GM20000 (cell line): ENCODE data around the gene IKZF2.

ENCODE experiments used
- DNase-seq: peaks from one replicate; pipeline ENCODE4 v3.0.0; 2012; ENCODE audit warnings: low spot score
- TF ChIP-seq, protein P1 (sequence below): IDR thresholded peaks from 2 replicates; pipeline ENCODE4 v1.5.1; 2012; ENCODE audit warnings: mild to moderate bottlenecking, control low read depth; ENCODE audit errors: extremely low read depth, missing control alignments

Gene IKZF2

DNA sequence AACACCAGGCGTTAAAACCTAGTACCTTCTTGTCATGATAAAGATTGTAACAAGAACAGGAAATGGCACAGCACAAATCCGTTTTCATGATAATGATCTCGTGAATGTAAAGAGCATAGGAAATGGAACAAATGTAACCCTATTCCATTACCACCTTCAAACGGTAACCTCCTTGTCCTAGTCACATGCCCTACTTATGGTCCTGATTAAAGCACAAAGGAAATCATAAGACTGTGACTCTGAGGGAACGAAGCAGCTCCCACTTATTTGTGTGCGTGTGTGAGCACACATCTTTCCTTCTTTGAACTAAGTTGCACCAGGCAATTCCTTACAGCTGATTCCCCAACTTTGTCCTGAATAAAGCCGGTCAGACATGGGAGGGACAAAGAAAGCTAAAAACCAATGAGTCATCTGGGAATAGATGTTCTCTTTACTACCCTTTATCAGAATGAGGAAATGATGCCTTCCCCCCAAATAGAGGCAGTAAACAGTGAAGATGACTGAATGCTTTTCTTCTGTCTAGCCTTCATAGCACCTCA lies 192.6 kb downstream of the IKZF2 start:
- DNase-seq = no peak
- TF ChIP-seq, protein P1, sequence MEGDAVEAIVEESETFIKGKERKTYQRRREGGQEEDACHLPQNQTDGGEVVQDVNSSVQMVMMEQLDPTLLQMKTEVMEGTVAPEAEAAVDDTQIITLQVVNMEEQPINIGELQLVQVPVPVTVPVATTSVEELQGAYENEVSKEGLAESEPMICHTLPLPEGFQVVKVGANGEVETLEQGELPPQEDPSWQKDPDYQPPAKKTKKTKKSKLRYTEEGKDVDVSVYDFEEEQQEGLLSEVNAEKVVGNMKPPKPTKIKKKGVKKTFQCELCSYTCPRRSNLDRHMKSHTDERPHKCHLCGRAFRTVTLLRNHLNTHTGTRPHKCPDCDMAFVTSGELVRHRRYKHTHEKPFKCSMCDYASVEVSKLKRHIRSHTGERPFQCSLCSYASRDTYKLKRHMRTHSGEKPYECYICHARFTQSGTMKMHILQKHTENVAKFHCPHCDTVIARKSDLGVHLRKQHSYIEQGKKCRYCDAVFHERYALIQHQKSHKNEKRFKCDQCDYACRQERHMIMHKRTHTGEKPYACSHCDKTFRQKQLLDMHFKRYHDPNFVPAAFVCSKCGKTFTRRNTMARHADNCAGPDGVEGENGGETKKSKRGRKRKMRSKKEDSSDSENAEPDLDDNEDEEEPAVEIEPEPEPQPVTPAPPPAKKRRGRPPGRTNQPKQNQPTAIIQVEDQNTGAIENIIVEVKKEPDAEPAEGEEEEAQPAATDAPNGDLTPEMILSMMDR = no peak

DNA sequence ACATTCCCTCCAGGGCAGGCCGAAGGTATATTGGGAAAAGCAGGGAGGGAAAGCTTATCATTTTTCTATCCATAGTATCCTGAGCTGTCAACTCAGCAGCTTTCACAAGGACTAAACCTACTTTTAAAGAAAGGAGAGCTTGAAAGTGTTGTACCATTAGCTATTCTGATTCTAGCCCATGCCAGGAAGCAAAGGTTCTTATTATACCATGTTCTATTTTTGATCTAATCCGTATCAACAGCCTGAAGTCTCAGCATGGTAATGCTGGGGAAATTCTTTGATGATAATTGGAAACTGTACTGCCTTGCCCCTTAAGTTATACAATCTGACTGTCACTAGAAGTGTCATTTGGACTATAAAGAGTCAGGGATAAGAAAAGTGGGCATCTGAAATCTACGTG lies 193.3 kb downstream of the IKZF2 start:
- no peak for DNase-seq
- TF ChIP-seq, protein P1 = no peak

DNA sequence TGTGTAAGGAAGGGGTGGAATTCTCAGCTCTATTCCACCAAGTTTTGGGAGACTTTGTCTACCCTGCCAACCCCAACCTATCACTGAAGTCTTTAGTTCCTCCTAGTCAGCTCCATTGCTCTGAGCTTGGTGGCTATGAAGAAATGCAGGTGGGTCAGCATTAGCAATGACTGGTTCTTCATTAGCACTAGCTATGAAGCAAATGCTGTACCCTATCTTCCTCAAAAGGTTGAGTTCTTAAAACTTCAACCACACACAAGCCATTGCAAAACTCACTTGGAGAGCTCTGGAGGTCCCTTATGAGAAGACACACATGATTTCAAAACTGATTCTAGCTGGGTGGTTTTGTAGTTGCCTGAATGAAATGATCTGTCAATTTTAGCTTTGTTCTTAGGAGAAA lies 193.8 kb downstream of the IKZF2 start:
- TF ChIP-seq, protein P1 = no peak
- no peak for DNase-seq

DNA sequence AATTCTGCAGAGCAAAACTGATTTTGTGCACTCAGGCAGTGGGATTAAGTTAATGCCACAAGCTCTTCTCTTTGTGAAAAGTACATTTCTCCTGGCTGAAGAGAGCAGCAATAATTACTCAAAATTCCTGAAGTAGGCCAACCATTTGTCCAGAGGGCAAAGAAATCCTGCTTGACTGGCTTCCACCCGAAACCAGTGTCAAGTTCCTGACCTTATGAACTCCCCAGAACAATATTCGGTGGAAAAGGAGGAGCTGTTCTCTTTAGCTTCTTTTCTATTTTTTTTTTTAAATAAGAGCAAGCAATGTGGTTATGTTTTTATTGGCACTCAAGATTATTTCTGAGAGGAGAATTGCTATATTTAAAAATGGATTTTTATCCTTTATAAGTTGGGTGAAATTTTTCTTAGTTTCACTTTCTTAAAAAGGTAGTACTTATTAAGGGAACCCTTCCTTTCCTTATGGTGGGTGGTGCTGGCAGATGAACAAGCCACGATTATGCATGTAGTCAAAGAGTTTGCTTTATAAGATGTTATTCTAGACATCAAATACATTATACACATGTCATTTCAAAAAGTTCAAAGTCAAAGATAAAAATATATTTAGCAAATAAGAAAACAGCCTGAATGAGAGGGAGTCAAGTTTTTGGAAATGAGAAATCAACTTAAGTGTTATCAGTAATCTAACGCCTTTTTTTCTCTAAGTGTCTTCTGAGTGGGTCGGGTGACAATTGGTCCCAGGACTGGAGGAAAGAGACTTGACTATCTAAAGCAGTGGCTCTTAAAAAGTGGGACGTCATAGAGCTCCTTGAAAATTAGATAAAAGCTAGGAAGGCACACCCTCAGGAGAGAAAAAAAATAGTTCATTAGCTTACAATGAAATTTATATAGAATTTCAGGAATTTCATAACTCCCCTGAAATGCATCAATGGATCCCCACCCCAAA lies 194.5 kb downstream of the IKZF2 start:
- TF ChIP-seq, protein P1 = no peak
- DNase-seq = no peak

DNA sequence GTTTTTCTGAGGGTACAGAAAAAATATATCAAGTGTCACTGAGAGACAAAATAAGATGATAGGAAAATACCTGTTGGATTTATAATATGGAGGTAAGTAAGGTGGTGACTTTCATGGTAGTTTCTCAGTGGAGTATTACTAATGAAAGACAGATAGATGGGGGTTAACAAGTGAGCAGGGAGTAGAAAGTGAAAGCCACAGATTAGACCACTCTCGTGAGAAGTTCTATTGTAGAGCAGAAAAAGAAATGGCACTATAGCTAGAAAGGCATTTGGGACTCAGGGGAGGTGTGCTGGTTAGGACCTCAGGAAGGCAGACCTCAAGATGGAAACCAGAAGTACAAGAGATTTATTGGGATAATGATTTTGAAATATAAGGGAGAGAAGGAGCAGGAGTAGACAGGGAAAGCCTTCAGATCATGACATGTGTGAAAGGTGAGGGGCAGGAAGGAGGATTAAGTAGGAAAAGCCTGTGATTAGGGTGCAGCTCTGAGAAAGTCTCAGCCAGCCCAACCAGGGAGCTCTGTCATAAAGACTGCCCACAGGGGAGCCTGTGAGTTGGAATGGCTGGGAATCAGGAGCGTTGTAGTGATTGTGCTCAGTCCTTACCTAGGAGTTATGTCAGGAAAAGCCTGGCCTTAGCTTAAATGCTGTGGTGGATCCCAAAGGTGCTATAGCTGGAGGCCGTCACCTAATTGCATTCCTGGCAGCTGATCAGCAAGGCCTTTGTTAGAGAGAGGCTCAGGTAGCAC lies 198.1 kb downstream of the IKZF2 start:
- peak; percentile 50 for DNase-seq
- TF ChIP-seq, protein P1 = no peak

DNA sequence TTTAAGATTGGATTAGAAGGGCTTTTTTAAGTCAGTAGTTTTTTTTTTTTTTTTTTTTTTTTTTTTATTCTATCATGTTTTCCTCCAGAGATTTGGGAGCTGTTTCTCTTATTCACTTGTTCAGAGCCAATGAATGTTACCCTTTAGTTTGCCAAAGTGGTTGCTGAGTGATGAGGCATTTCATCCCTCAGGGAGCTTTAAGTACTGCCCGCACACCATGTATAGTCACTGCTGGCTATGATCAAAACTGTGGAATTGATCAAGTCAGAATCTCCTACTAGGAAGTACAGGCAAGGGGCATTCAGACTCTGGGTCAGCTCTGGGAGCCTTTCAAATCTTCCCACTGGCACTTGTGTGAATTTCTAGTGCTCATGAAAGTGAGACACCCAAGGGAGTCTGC lies 201.6 kb downstream of the IKZF2 start:
- TF ChIP-seq, protein P1 = no peak

More for the DNA sequence above, 201.6 kb downstream of the IKZF2 start:
- DNase-seq = no peak
